HTR-8/SVneo (cell line): Measurements from ENCODE around the gene MTFP1.
"Not testable (repeated sequence)": the region's sequence is repeated elsewhere in the genome, so short reads cannot be mapped to it uniquely, and the experiment has no call there.

Source experiments
- DNase-seq: peaks from one replicate; pipeline ENCODE4 v3.0.0; 2011; ENCODE audit warnings: low spot score, mixed read lengths; ENCODE audit not compliant: insufficient read length
- FAIRE-seq: peaks from 2 replicates; lab custom pipeline; 2011; peaks lifted over from hg19 to GRCh38; lab: Jason Lieb, UNC

MTFP1 gene

DNA sequence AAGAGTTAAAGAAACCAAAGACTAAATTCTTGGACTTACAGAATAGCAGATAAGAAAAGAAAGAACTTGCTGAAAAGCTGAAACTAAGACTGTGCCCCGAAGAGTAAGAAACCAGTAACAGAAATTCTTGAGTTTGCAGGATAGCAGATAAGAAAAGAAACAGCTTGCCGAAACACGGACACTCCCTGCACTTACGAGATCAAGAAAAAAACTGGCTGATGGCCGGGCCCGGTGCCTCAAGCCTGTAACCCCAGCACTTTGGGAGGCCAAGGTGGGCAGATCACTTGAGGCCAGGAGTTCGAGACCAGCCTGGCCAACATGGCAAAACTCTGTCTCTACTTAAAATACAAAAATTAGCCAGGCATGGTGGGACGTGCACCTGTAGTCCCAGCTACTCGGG lies 25.9 kb downstream of the MTFP1 start:
- DNase-seq, FAIRE-seq: not testable (repeated sequence)

DNA sequence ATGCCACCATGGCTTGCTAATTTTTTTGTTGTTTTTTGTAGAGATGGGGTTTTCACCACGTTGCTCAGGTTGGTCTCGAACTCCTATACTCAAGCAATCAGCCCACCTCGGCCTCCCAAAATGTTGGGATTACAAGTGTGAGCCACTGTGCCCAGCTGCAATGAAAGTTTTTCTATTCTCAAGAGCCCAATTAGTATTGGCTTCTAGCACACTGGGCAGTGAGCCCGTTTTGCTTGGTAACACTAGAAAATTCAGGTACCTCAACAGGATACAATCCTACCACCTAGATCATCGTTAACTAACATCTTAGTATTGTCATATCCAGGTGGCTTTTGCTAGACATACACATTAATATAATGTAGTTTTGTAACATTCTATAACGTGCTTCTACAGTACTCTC lies 27.3 kb downstream of the MTFP1 start:
- DNase-seq (no peak), FAIRE-seq (no peak)

DNA sequence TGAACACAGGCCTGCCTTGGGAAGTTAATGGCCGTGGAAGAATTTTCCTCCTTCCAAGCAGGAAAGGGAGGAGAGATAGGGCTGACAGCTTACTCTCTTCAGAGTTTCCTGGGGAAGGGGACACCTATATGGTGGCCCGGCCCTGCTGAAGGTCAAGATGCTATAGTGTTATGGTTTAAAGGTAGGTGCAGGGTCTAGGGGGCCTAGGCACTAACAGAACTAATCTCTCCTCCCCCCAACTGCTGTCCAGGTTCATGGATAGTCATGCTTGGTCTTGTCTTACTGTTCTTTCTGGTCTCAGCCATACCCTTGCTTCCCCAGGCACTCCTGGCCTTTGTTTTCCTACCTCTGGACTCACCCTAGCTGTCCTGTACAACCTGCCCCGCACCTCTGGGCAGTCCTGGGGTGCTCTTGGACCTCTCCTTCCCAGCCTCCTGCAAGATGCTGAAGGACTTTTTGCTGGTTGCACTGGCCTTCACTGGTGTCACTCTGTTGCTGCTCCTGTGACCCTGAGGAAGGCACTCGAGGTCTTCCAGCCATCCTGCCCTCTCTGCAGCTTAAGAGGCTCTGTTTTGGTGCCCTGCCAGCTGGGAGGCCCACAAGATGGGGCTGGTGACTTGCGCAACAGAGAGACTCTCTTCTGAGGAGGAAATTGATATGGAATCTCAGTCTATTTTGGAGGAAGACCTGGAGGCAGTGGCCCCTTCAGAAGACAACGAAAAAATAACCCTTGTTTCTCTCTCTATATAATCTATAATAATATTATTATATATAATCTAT lies 28.4 kb downstream of the MTFP1 start:
- no peak for FAIRE-seq

DNA sequence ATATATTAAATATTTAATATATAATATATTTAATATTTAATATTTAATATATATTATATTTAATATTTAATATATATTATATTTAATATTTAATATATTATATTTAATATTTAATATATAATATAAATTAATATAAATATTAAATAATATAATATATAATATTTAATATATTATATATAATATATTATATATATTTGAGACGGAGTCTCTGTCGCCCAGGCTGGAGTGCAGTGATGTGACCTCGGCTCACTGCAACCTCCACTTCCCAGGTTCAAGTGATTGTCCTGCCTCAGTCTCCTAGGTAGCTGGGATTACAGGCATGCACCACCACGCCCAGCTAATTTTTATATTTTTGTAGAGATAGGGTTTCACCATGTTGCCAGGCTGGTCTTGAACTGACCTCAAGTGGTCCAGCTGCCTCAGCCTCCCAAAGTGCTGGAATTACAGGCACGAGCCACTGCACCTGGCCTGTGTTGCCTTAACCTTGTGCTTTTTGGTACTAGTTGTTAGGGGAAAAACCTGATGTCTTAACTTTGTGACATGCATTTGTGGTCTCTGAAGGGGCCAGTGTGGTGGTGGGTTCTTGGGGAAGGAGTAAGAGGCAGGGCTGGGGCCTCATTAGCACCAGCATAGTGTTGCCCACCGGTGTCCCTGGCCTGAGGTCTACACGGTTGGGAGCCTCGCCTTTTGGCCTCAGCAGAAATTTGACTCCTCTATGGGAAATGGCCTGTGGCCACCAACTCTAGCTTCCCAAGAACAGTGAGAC lies 29.7 kb downstream of the MTFP1 start:
- no peak for DNase-seq
- no peak for FAIRE-seq

More for the DNA sequence above, 28.4 kb downstream of the MTFP1 start:
- DNase-seq = no peak

DNA sequence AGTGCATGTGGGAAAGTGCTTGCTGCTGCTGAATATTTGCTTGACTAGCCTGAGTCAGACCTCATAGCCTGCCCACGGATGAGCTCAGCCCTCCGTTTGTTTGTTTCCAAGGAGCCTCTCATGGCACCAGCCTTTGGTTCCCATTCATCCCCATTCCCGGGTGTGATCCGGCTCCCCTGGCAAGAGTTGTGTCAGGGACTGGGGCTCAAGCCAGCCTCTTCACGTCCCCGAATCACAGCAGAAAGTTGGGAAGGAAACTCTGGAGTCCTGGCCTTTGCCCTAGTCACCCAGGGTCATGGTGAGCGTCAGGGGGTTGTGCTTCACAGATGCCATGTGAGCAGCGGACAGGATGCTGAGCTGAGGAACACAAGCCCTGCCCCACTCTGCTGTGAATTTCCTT lies 32.4 kb downstream of the MTFP1 start:
- FAIRE-seq = no peak

DNA sequence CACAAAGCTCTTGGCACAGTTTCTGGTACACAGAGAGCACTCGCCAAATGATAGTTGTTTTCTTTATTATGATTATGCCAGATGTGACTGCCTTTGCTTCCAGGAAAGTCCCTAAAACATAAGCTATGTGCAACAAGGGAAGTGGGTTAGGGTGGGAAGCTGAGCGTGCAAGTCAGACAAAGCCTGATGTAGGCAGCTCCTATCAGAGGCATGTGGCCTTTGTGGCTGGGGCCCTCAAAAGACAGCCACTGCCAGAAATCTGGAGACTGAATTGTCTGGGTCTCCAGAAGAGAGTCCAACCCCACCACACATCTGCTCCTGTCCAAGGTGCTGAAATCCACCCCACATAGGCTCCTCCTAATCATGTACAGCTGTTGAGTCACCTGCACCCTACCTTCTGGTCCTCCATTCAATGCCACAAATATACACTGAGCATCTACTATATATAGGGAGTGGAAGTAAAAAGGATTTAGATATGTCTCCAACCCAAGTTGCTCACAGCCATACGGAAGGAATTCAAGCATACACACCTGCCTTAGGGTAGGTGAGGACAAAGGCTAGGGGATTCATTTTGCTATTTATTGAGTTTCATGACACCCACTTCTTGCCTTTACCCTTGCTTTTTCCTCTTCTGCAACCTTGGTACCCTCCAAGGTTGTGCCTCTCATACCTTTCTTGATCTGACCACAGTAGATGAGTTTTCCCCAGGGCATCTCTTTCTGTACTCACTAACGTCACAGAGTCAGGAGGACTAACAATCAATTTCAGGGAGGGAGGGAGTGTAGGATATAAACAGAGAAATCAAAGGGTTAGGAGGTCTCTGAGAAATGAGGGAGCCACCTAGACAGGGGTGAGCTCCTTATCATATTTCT lies 33.8 kb downstream of the MTFP1 start:
- no peak for FAIRE-seq
- DNase-seq = no peak

More for the DNA sequence above, 32.4 kb downstream of the MTFP1 start:
- no peak for DNase-seq

DNA sequence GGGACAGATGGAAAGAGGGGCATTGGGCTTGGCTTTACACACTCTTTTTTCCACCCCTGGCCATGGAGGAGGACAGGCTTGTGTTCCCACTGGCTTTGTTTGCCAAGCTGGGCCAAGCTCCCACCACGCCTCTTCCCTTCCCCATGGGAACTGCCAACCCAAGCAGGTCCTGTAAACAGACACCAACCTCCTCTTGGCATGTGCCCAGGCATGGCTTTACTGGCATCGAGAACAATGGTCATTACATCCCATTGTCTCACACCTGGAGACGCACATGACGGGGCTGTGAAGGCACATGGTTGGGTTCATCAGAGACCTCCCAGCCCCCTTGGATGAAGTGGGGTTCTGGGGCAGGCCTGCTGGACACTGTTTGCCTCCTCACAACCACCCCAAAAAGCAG lies 34.6 kb downstream of the MTFP1 start:
- DNase-seq = no peak
- no peak for FAIRE-seq

DNA sequence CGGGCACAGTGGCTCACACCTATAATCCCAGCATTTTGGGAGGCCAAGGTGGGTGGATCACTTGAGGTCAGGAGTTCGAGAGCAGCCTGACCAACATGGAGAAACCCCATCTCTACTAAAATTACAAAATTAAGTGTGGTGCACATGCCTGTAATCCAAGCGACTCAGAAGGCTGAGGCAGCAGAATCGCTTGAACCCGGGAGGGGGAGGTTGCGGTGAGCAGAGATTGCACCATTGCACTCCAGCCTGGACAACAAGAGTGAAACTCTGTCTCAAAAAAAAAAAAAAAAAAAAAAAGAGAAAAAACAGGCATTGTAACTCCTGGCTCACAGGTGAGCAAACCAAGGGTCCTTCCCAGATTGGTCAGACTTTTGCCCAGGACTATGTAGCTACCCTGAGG lies 35.0 kb downstream of the MTFP1 start:
- not testable (repeated sequence) for FAIRE-seq, DNase-seq

DNA sequence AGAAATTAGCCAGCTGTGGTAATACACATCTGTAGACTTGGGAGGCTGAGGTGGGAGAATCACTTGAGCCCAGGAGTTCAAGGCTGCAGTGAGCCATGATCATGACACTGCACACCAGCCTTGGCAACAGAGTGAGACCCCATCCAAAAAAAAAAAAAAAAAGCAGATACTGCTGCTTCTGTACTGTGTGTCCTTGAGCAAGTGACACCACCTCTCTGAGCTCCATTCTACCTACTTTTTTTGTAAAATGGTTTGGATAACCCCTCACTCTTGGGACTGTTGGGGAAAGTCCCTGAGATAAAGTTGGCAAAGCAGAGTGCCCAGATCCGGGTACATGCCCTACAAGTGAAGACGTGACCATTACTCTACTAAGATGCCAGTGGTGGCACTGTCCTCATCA lies 43.6 kb downstream of the MTFP1 start:
- DNase-seq (no peak), FAIRE-seq (no peak)

DNA sequence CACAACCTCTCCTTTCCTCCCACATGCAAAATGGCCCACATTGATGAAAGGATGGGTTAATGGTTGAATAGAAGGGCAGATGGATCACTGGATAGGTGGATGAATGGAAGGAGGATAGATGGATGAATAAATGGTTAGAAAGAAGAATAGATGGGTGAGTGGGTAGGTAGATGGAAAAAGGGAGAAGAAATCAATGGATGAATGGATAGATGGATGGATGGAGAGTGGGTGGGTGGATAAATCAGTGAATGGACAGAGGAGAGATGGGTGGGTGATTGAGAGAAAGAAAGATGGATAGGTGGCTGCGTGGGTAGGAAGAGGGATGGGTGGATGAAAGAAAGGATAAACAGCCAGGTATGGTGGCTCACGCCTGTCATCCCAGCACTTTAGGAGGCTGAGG lies 45.1 kb downstream of the MTFP1 start:
- DNase-seq = no peak
- FAIRE-seq = no peak

DNA sequence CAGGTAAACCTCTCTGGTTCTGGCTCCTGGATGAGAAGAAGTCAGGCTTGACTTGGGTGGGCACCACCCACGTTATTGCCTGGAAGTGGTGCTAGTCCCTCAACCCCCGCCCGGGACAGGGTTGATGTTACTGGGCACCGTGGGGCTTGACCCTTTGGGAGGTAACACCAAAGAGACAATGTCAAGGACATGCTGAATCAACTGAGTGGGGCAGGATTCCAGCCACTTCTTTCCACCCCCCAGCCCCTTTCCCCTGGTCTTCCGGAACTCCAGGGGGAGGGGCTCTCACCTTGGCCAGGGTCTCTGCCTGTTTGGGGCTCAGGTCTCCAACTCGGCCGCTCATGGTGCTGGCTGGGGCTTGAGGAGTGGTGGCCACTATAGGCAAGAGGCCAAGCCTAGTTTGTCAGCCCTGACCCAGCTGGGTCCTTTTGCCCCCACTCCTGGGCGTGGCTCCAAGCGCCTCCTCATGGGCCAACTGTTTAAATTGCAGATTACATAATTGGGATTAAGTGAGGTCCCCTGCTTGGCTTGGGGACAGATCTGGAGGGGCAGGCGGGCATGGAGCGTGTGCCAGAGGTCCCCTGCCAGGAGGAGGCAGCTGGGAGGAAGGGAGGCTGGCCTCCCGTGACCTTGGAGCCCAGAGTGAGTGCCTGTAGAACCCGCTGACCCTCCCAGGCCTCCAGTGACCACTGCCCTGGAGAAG lies 46.2 kb downstream of the MTFP1 start, which contains the start of gene SEC14L3:
Gene SEC14L3, minus strand, starts transcription at position 402 of the 703 bp plus-strand sequence. Its CDS starts 59 bp downstream, at position 343.
- FAIRE-seq (no peak), DNase-seq (no peak)

DNA sequence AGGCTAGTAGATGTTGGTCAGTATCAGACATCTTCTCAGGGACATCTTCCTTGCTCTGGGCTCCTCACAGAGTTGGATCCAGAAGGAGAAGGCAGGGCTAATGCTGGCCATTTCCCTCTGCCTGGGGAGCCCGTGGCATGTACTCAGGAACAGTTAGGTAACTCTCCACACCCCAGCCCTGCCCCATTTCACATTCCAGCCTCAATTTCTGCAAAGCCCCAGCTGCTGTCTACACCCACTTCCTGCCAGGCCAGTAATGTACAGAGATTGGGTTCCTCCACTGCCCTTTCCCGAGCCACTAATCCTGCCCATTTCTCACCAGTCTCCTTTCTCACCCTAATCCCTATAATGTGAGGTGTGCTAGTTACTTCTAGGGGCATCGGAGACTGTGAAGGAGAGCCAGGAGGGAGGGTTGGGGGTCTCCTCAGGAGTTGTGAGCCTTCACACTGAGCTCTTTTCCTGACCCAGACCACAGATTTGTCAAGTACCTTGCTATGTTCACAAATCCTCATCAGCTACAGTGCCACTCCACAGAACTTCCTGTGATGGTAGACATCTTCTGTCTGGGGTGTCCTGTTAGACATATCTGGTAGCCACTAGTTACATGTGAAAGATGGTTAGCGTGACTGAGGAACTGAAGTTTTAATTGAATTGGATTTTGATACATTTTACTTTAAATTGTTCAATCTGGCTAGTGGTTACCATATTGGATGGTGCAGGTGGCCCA lies 47.6 kb downstream of the MTFP1 start:
- no peak for DNase-seq
- no peak for FAIRE-seq

DNA sequence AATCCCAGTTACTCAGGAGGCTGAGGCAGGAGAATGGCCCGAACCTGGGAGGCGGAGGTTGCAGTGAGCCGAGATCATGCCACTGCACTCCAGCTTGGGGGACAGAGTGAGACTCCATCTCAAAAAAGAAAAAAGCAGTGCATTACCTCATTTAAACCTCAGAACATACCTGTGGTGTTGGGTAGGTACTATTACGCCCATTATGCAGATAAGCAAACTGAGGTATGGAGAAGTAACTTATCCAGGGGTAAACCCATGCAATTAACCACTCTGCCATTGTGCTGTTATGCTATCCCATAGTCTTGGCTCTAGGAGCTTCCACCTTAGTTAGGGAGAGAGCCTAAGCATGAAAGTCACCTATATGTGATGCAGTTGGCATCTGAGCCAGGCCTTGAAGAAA lies 48.6 kb downstream of the MTFP1 start:
- FAIRE-seq (no peak), DNase-seq (no peak)

DNA sequence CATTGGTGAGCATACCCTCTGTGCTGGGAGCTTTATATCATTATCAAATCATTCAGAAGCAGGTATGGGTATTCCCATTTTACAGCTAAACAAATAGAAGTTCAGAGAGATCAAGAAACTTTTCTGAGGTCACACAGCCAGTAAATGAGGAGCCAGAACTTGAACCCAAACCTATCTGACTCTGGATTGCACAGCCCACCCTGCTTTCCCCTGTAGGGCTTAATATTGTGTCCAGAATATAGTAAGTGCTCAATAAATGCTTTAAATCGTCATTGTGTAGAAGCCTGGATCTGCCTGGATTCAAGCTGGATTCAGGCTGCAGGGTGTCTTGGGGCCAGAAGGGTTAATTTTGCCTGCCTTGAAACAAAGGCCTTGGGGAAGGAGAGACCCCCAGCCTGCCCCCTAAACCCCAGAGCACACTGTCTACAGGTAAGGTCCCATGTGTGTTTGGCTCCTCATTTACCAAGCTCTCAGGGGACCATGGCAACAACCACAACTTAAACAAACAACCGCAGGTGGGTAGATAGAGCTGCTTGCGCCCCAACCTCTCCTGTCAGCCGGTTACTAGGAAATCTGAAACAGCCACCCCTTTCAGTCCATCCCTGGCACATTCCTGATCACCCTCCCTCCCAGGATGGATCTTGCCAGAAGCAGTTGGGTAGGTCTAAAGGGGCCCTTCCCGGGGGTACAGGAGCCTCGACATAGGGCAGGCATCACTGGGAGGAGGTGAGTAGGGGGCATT lies 49.3 kb downstream of the MTFP1 start:
- DNase-seq = no peak

More for the DNA sequence above, 49.3 kb downstream of the MTFP1 start:
- no peak for FAIRE-seq
